Loucy (cell line): Measurements from ENCODE around the gene SIK3.

Experiments used
- H2AFZ ChIP-seq: fragments of 200-600 bp; sonication (generic); 2 replicates; pipeline ENCODE4 v1.6.0; 2016; ENCODE audit warnings: antibody characterized with exemption, mild to moderate bottlenecking, low read length, moderate library complexity
- H3F3A ChIP-seq: fragments of 200-600 bp; 2 replicates; pipeline ENCODE4 v1.6.0; 2016; ENCODE audit warnings: antibody characterized with exemption, low read depth, mild to moderate bottlenecking
- H3K27me3 ChIP-seq: fragments of 200-600 bp; sonication (generic); 2 replicates; pipeline ENCODE4 v1.6.1; 2014; ENCODE audit warnings: low read length, mild to moderate bottlenecking; ENCODE audit not compliant: insufficient read depth, poor library complexity, severe bottlenecking
- H3K36me3 ChIP-seq: fragments of 200-600 bp; sonication (generic); 2 replicates; pipeline ENCODE4 v1.6.1; 2016; ENCODE audit warnings: low read length; ENCODE audit not compliant: insufficient read depth
- H3K4me1 ChIP-seq: fragments of 200-600 bp; sonication (generic); 2 replicates; pipeline ENCODE4 v1.5.1; 2014; ENCODE audit warnings: low read length, mild to moderate bottlenecking; ENCODE audit not compliant: insufficient read depth, poor library complexity, severe bottlenecking
- H3K4me2 ChIP-seq: fragments of 200-600 bp; sonication (generic); 2 replicates; pipeline ENCODE4 v1.6.0; 2014; ENCODE audit warnings: antibody characterized with exemption, low read length, low read depth, mild to moderate bottlenecking; ENCODE audit not compliant: poor library complexity, severe bottlenecking
- H3K4me3 ChIP-seq: fragments of 200-600 bp; sonication (generic); 2 replicates; pipeline ENCODE4 v1.5.1; 2014; ENCODE audit warnings: low read length, mild to moderate bottlenecking, mixed read lengths; ENCODE audit not compliant: poor library complexity, severe bottlenecking
- H3K79me2 ChIP-seq: fragments of 200-600 bp; sonication (generic); 2 replicates; pipeline ENCODE4 v1.6.1; 2014; ENCODE audit warnings: low read length; ENCODE audit not compliant: insufficient read depth
- H3K9ac ChIP-seq: fragments of 200-600 bp; sonication (generic); 2 replicates; pipeline ENCODE4 v1.6.0; 2014; ENCODE audit warnings: mild to moderate bottlenecking, low read depth, low read length, moderate library complexity; ENCODE audit not compliant: poor library complexity, severe bottlenecking
- H3K9me2 ChIP-seq: fragments of 200-600 bp; sonication (generic); replicated peaks from 2 replicates; pipeline ENCODE4 v1.6.1; 2016; ENCODE audit warnings: low read depth, low read length, mixed read lengths
- H3K9me3 ChIP-seq: fragments of 200-600 bp; sonication (generic); 2 replicates; pipeline ENCODE4 v1.6.1; 2014; ENCODE audit warnings: mild to moderate bottlenecking, antibody characterized with exemption, low read length, low read depth; ENCODE audit not compliant: insufficient read depth
- H4K20me1 ChIP-seq: fragments of 200-600 bp; sonication (generic); 2 replicates; pipeline ENCODE4 v1.6.0; 2014; ENCODE audit warnings: antibody characterized with exemption, low read length, mild to moderate bottlenecking; ENCODE audit not compliant: insufficient read depth, poor library complexity, severe bottlenecking
- EZH2phosphoT487 ChIP-seq: fragments of 200-600 bp; IDR thresholded peaks from 2 replicates; pipeline ENCODE4 v1.6.1; 2018; ENCODE audit warnings: antibody characterized with exemption, mild to moderate bottlenecking, moderate library complexity, borderline replicate concordance
- TF ChIP-seq, protein P1 (sequence below): fragments of 200-600 bp; sonication (generic); conservative IDR thresholded peaks from 2 replicates; pipeline ENCODE4 v1.5.1; 2014; ENCODE audit warnings: mild to moderate bottlenecking, antibody characterized with exemption, low read length

Gene SIK3

DNA sequence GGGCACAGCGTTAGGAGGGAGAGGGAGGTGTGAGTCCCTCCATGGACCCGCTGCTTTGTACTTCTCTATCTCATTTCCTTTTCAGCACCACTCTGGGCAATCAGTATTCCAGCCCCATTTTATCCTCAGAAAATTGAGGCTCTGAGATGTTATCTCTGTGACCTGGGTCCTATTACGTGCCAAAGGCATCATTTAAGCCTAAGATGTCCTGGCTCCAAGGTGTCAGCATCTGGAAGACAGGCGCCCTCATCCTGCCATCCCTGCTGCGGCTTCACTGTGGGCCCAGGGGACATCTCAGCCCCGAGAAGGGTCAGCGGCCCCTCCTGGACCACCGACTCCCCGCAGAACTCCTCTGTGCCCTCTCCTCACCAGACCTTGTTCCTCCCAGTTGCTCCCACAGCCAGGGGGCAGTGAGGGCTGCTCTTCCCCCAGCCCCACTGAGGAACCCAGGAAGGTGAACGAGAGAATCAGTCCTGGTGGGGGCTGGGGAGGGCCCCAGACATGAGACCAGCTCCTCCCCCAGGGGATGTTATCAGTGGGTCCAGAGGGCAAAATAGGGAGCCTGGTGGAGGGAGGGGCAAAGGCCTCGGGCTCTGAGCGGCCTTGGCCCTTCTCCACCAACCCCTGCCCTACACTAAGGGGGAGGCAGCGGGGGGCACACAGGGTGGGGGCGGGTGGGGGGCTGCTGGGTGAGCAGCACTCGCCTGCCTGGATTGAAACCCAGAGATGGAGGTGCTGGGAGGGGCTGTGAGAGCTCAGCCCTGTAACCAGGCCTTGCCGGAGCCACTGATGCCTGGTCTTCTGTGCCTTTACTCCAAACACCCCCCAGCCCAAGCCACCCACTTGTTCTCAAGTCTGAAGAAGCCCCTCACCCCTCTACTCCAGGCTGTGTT, 269.4 kb downstream of the SIK3 start:
- H3K9ac ChIP-seq, result no peak overlapping the region
- no peaks in the 10 kb centered on the region for H3K9me3 ChIP-seq
- H4K20me1 ChIP-seq, result no peaks in the 10 kb centered on the region
- no peaks in the 10 kb centered on the region for H3K36me3 ChIP-seq
- no peaks in the 10 kb centered on the region for H3K9me2 ChIP-seq
- no peak overlapping the region for H2AFZ ChIP-seq
- no peaks in the 10 kb centered on the region for H3F3A ChIP-seq
- no peaks in the 10 kb centered on the region for H3K4me1 ChIP-seq
- no peak overlapping the region for H3K4me3 ChIP-seq
- no peaks in the 10 kb centered on the region for H3K79me2 ChIP-seq
- TF ChIP-seq, protein P1, sequence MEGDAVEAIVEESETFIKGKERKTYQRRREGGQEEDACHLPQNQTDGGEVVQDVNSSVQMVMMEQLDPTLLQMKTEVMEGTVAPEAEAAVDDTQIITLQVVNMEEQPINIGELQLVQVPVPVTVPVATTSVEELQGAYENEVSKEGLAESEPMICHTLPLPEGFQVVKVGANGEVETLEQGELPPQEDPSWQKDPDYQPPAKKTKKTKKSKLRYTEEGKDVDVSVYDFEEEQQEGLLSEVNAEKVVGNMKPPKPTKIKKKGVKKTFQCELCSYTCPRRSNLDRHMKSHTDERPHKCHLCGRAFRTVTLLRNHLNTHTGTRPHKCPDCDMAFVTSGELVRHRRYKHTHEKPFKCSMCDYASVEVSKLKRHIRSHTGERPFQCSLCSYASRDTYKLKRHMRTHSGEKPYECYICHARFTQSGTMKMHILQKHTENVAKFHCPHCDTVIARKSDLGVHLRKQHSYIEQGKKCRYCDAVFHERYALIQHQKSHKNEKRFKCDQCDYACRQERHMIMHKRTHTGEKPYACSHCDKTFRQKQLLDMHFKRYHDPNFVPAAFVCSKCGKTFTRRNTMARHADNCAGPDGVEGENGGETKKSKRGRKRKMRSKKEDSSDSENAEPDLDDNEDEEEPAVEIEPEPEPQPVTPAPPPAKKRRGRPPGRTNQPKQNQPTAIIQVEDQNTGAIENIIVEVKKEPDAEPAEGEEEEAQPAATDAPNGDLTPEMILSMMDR, result no peak
- no peak for TF ChIP-seq EZH2phosphoT487
- no peak overlapping the region for H3K4me2 ChIP-seq
- no peaks in the 10 kb centered on the region for H3K27me3 ChIP-seq

DNA sequence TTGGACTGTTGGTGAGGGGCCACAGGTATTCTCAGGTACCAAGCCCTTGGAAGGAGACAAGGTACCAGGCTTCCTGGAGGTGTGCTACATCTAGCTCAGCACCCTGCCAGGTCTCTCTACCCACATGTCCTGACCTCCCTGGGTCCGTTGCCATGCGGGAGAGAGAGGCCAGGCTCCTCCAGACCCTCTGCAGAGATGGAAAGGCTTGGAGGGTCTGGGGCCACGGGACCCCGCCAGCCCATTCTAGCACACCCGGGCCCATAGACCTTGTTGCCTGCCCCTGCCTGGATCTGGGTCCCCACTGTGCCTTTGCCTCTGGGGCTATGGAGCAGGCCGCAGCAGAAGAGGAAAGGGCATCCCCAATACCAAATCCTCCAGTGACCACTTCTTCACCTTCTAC, 270.8 kb downstream of the SIK3 start:
- H3K36me3 ChIP-seq, result no peaks in the 10 kb centered on the region
- no peaks in the 10 kb centered on the region for H3F3A ChIP-seq
- no peaks in the 10 kb centered on the region for H4K20me1 ChIP-seq
- no peak overlapping the region for H3K9ac ChIP-seq
- H3K79me2 ChIP-seq, result no peaks in the 10 kb centered on the region
- no peaks in the 10 kb centered on the region for H3K27me3 ChIP-seq
- H3K4me1 ChIP-seq, result no peaks in the 10 kb centered on the region
- no peak overlapping the region for H2AFZ ChIP-seq
- H3K9me3 ChIP-seq, result no peaks in the 10 kb centered on the region
- no peaks in the 10 kb centered on the region for H3K9me2 ChIP-seq
- H3K4me3 ChIP-seq, result no peak overlapping the region
- TF ChIP-seq EZH2phosphoT487, result no peak
- TF ChIP-seq, protein P1, result no peak
- H3K4me2 ChIP-seq, result no peak overlapping the region

DNA sequence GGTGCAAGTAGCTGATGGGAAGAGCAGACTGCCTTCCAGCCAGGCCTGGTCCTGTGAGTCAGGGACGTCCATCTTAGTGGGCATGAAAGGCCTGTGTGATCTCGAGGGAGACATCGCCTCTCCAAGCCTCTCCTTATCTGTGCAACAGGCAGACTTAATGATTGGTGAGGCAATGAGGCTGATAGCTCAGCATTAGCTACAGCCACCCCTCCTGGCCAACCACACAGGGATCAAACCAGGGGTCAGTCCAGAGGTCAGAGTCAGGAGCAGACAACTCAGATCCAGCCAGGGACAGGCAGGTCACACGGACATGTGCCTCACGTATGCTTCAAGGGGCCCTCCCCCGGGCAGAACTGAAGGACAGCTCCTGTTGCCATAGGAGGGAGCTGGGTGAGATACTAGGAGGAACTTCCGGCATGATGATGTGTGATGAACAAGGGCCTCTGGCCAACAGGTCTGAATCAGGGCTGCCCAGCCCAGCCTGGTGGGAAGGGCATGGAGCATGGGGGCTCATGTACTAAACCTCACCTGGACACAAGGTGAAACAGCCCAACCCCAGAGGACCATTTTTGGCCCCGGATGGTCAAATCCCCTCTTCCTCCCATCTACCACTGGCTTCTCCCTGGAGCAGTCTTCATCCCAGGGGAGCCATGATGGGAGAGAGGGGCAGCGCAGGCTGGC, 271.3 kb downstream of the SIK3 start:
- H3K9me2 ChIP-seq, result no peaks in the 10 kb centered on the region
- no peaks in the 10 kb centered on the region for H3K27me3 ChIP-seq
- no peaks in the 10 kb centered on the region for H3K9me3 ChIP-seq
- H2AFZ ChIP-seq, result no peak overlapping the region
- no peak overlapping the region for H3K4me3 ChIP-seq
- H4K20me1 ChIP-seq, result no peaks in the 10 kb centered on the region
- TF ChIP-seq, protein P1, result no peak
- TF ChIP-seq EZH2phosphoT487, result no peak
- H3K4me2 ChIP-seq, result no peak overlapping the region
- H3F3A ChIP-seq, result no peaks in the 10 kb centered on the region
- no peak overlapping the region for H3K9ac ChIP-seq
- H3K79me2 ChIP-seq, result no peaks in the 10 kb centered on the region
- H3K36me3 ChIP-seq, result no peaks in the 10 kb centered on the region
- H3K4me1 ChIP-seq, result no peaks in the 10 kb centered on the region
